PFSK-1 (cell line): Measurements from ENCODE around the gene SLC26A2.

ENCODE experiments used
- FOXP2 ChIP-seq: optimal IDR thresholded peaks from 2 replicates; pipeline ENCODE3; 2011; ENCODE audit warnings: borderline replicate concordance, control low read depth, inconsistent platforms; ENCODE audit not compliant: insufficient read depth; ENCODE audit errors: extremely low read length, extremely low read depth
- POLR2AphosphoS5 ChIP-seq: IDR thresholded peaks from 2 replicates; pipeline ENCODE4 v1.6.1; 2012; ENCODE audit warnings: low read depth, mild to moderate bottlenecking, control low read depth, low read length, moderate library complexity
- REST ChIP-seq, 2 experiments: IDR thresholded peaks; 2 replicates each; pipeline versions ENCODE4 v1.6.1 to v1.8.0; 2011 to 2012; ENCODE audit warnings: low read depth in 2 of 2, low read length in 2 of 2, control low read depth in 1 of 2, inconsistent platforms in 1 of 2, mild to moderate bottlenecking in 1 of 2, moderate library complexity in 1 of 2; ENCODE audit not compliant: insufficient read depth in 1 of 2
- SIN3A ChIP-seq: IDR thresholded peaks from 2 replicates; pipeline ENCODE4 v1.6.1; 2012; ENCODE audit warnings: mild to moderate bottlenecking, low read length, moderate library complexity, borderline replicate concordance; ENCODE audit not compliant: insufficient read depth
- TAF1 ChIP-seq: IDR thresholded peaks from 2 replicates; pipeline ENCODE4 v1.6.1; 2012; ENCODE audit warnings: low read length, control low read depth, borderline replicate concordance; ENCODE audit not compliant: insufficient read depth

DNA sequence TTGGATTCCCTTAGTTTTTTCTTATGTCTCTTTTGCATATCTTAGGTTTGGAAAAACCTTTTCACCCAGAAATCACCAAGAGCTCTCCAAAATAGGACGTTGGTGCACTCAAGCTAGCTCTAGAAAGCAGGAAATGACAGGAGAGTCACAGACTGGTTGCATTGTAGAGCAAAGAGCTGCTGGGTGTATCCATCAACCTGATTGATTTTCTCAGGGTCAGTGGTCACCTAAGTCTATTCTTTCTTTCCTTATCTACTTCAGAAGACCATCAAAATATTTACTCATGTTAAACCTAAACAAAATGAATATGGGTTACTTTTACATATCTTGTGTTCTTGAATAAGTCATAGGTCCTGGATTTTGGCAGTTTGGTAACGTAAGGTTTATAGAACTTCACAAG is 14.9 kb downstream of the SLC26A2 start:
- no peak for TF ChIP-seq POLR2AphosphoS5
- no peak for TF ChIP-seq REST (IDR thresholded peaks at IDR 0.05; ENCODE audit: insufficient read depth in 1 of 2, low read depth in 2 of 2, low read length in 2 of 2)
- no peak for TF ChIP-seq TAF1
- TF ChIP-seq FOXP2: no peak
- no peak for TF ChIP-seq SIN3A
